ENCODE measurements around the gene KCNA2.

Gene KCNA2

GRCh38 chr1:110605901-110606656, at the start of gene KCNA2:
Gene KCNA2 (minus strand): TSS chr1:110606358. CDS start chr1:110604782, 1,576 bp downstream.
- no peak for DNase-seq (ENCODE audit: low read depth in 1 of 2, low spot score in 1 of 2)

GRCh38 chr1:110650609-110651008, 44.5 kb upstream of the KCNA2 start:
- no peak for DNase-seq (ENCODE audit: low read depth in 1 of 2, low spot score in 1 of 2)

GRCh38 chr1:110648417-110648816, 42.3 kb upstream of the KCNA2 start:
- no peak for DNase-seq (ENCODE audit: low read depth in 1 of 2, low spot score in 1 of 2)

- no peak for DNase-seq (ENCODE audit: low read depth in 1 of 2, low spot score in 1 of 2)
Observed at GRCh38 chr1:110647254-110647891, 41.2 kb upstream of the KCNA2 start.

- DNase-seq (ENCODE audit: low read depth in 1 of 2, low spot score in 1 of 2): no peak
Observed at GRCh38 chr1:110645821-110646735, 39.9 kb upstream of the KCNA2 start.

GRCh38 chr1:110645211-110645610, 39.1 kb upstream of the KCNA2 start:
- DNase-seq (ENCODE audit: low read depth in 1 of 2, low spot score in 1 of 2): no peak

- no peak for DNase-seq (ENCODE audit: low read depth in 1 of 2, low spot score in 1 of 2)
Observed at GRCh38 chr1:110643879-110644472, 37.8 kb upstream of the KCNA2 start.

GRCh38 chr1:110639724-110640386, 33.7 kb upstream of the KCNA2 start:
- no peak for DNase-seq (ENCODE audit: low read depth in 1 of 2, low spot score in 1 of 2)

GRCh38 chr1:110638556-110638955, 32.4 kb upstream of the KCNA2 start:
- no peak for DNase-seq (ENCODE audit: low read depth in 1 of 2, low spot score in 1 of 2)

GRCh38 chr1:110638058-110638457, 31.9 kb upstream of the KCNA2 start:
- DNase-seq (ENCODE audit: low read depth in 1 of 2, low spot score in 1 of 2): no peak

GRCh38 chr1:110637475-110637874, 31.3 kb upstream of the KCNA2 start:
- no peak for DNase-seq (ENCODE audit: low read depth in 1 of 2, low spot score in 1 of 2)

GRCh38 chr1:110636149-110636935, 30.2 kb upstream of the KCNA2 start:
- DNase-seq (ENCODE audit: low read depth in 1 of 2, low spot score in 1 of 2): no peak

GRCh38 chr1:110635434-110635833, 29.3 kb upstream of the KCNA2 start:
- DNase-seq (ENCODE audit: low read depth in 1 of 2, low spot score in 1 of 2): no peak

- peak; percentile 50 to 74 for DNase-seq (ENCODE audit: low read depth in 1 of 2, low spot score in 1 of 2)
Observed at GRCh38 chr1:110634455-110635311, 28.5 kb upstream of the KCNA2 start.

- DNase-seq (ENCODE audit: low read depth in 1 of 2, low spot score in 1 of 2): no peak
Observed at GRCh38 chr1:110634086-110634454, 27.9 kb upstream of the KCNA2 start.

- DNase-seq (ENCODE audit: low read depth in 1 of 2, low spot score in 1 of 2): no peak
Observed at GRCh38 chr1:110633646-110634030, 27.5 kb upstream of the KCNA2 start.

GRCh38 chr1:110631836-110632620, 25.9 kb upstream of the KCNA2 start:
- DNase-seq (ENCODE audit: low read depth in 1 of 2, low spot score in 1 of 2): no peak
